Measurements from ENCODE around the gene PRTN3.

DNA sequence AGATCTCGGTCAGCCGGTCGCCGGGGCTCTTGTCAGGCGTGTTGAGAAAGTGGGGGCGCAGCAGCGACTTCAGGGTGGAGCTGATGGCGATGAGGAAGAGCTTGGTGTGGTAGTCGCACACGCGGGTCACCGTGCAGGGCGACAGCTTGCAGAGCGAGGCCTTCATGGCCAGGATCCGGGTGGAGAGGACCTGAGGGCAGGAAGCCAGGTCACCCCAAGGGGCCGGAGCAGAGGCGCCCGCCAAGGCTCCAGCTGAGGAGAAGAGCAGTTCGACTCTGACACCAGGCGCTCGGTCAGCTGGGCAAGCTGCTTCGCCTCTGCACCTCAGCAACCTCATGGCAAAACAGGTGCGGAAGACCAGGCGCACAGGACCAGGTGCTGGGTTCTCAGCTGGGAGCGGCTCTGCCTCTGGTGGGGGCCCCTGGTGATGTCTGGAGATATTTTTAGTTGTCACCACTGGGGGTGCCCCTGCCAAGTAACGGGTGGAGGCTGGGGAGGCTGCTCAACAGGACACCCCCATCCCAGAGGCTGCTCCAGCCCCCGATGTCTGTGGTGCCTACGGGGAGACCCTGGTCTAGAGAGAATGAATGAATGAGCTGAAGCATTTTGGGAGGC, 34.6 kb downstream of the PRTN3 start:
- TF ChIP-seq, protein P1, sequence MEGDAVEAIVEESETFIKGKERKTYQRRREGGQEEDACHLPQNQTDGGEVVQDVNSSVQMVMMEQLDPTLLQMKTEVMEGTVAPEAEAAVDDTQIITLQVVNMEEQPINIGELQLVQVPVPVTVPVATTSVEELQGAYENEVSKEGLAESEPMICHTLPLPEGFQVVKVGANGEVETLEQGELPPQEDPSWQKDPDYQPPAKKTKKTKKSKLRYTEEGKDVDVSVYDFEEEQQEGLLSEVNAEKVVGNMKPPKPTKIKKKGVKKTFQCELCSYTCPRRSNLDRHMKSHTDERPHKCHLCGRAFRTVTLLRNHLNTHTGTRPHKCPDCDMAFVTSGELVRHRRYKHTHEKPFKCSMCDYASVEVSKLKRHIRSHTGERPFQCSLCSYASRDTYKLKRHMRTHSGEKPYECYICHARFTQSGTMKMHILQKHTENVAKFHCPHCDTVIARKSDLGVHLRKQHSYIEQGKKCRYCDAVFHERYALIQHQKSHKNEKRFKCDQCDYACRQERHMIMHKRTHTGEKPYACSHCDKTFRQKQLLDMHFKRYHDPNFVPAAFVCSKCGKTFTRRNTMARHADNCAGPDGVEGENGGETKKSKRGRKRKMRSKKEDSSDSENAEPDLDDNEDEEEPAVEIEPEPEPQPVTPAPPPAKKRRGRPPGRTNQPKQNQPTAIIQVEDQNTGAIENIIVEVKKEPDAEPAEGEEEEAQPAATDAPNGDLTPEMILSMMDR (IDR thresholded peaks at IDR 0.05; ENCODE audit: low read depth, low read length), result no peak
- TF ChIP-seq EZH2phosphoT487 (IDR thresholded peaks at IDR 0.05; ENCODE audit: low read depth), result no peak
